ENCODE results near the gene KLHL12. TPM values are rescaled to one million over a fixed set of nuclear protein-coding genes. Genes with fewer than 3 reads are reported as not detected.

KLHL12 gene
- total and polyA plus RNA-seq, 2 of the 8 experiments (the other 6 are each of a cell fraction or from before 2014, with no cell fraction given), result 27.2 to 33.3 TPM

DNA sequence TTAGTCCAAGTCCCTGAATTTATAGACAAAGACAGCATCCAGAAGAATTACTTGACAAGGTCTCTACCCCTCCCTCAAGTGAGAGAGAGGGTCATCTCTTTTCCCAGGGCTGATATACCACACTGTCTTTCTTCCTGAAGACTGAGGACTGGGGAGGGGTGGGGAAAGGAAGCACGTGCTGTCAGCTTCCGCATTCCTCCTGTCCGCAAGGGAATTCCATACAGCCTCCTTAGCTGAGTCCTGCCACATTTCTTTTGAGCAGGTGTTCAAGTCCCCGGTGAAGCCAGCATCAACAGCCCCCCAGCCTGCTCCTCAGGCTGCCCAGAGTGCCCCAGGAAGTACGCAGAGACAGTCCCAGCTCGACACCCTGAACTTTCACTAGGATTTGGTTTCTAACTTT, 82.1 kb downstream of the KLHL12 start:
- Histone ChIP-seq H2AFZ (ENCODE audit: low read length) (no peak overlapping the region), H4K91ac (replicated peaks; ENCODE audit: insufficient read length, low read length) (no peak overlapping the region), H4K8ac (ENCODE audit: extremely low read depth, insufficient read depth, low read length) (no peak overlapping the region; the same call in none of the 2 replicates), H3K56ac (replicated peaks; ENCODE audit: insufficient read length, low read depth, low read length) (no peak overlapping the region), H3K79me1 (ENCODE audit: low read depth, low read length) (0 out of 2 replicates have a peak, but pooled peaks cover 2% of the 10 kb centered on the region), H4K20me1 (replicated peaks in 1 of 2; ENCODE audit: control insufficient read depth in 1 of 2, insufficient read depth in 2 of 2, low read length in 2 of 2) (peaks cover 3 to 4% of the 10 kb centered on the region in 2 experiments), H3K18ac (ENCODE audit: extremely low read depth, low read length) (no peak overlapping the region), H3K4me2 (ENCODE audit: insufficient read depth in 1 of 2, low read depth in 2 of 2, low read length in 2 of 2) (no peak overlapping the region), H3K79me2 (ENCODE audit: control insufficient read depth in 1 of 2, insufficient read depth in 2 of 2, low read length in 2 of 2) (no peaks in the 10 kb centered on the region), H2BK12ac (ENCODE audit: low read depth, low read length) (peak overlapping the region; percentile 68; the same call in 1 of the 2 replicates), H4K5ac (ENCODE audit: insufficient read length, low read depth, low read length) (no peak overlapping the region), H2BK15ac (ENCODE audit: low read length) (0 out of 2 replicates have a peak overlapping the region, but pooled peaks have one; percentile 88), H2BK5ac (ENCODE audit: low read depth, low read length) (0 out of 2 replicates have a peak overlapping the region, but pooled peaks have one; percentile 19), H3K4me1 (replicated peaks in 1 of 4; ENCODE audit: control insufficient read depth in 3 of 4, insufficient read depth in 4 of 4, low read length in 3 of 4) (peaks cover 0 to 5% (median 0%) of the 10 kb centered on the region in 4 experiments; a peak in 1 of 7 replicates), H3K23ac (ENCODE audit: insufficient read length) (no peak overlapping the region), H3K36me3 (ENCODE audit: control insufficient read depth in 2 of 4, insufficient read depth in 4 of 4, low read length in 3 of 4) (peaks cover 0 to 6% (median 1%) of the 10 kb centered on the region in 4 experiments; a peak in 2 of 8 replicates), H3K27ac (ENCODE audit: low read depth, low read length) (no peak overlapping the region), H3K27me3 (replicated peaks in 1 of 4; ENCODE audit: control insufficient read depth in 3 of 4, extremely low read depth in 1 of 4, insufficient read depth in 3 of 4, low read length in 3 of 4) (no peaks in the 10 kb centered on the region), H3K23me2 (ENCODE audit: low read depth, low read length) (no peaks in the 10 kb centered on the region), H2BK20ac (ENCODE audit: low read length) (no peak overlapping the region), H3K4me3 (ENCODE audit: extremely low read depth in 1 of 4, insufficient read depth in 2 of 4, low read depth in 3 of 4, low read length in 4 of 4) (no peak overlapping the region), H3K4ac (replicated peaks; ENCODE audit: insufficient read length, low read depth, low read length) (no peak overlapping the region), H3K14ac (ENCODE audit: insufficient read length) (no peak overlapping the region), H2BK120ac (replicated peaks; ENCODE audit: low read depth, low read length) (no peak overlapping the region), H3K9ac (replicated peaks in 1 of 4; ENCODE audit: extremely low read depth in 1 of 4, low read depth in 3 of 4, low read length in 3 of 4) (0 out of 7 replicates have a peak overlapping the region, but pooled peaks of 1 of the 4 experiments have one; percentile 40), H3K9me3 (ENCODE audit: insufficient read depth in 2 of 2, low read depth in 1 of 2, low read length in 1 of 2) (no peaks in the 10 kb centered on the region), H2AK5ac (ENCODE audit: low read depth, low read length) (peak overlapping the region; percentile 65; the same call in 1 of the 2 replicates)
- WGBS, 2 experiments (ENCODE audit: extremely low coverage in 1 of 2, insufficient coverage in 1 of 2, insufficient read length in 1 of 2, insufficient replicate concordance in 2 of 2, low coverage in 1 of 2, low lambda C conversion rate in 2 of 2, missing lambda C conversion rate in 1 of 2), result 72% methylated on average over 6 of the region's 6 CpGs; no CpG with 5 or more reads in 1 of the 2 experiments
- CTCF ChIA-PET (ENCODE audit: partially characterized antibody), result interaction anchor here (1.0 to 2.1 kb wide), 8 partner anchors 9 to 185 kb away, joined by 3 to 6 read pairs (median 4); partner anchors contain the start of gene PCAT6
- POLR2A ChIA-PET (ENCODE audit: partially characterized antibody), result interaction anchor here (0.8 to 2.2 kb wide), 10 partner anchors 9 to 63 kb away, joined by 3 to 11 read pairs (median 4); partner anchors contain the start of gene PCAT6
- FAIRE-seq (no peak), DNase-seq (ENCODE audit: low read depth in 1 of 2, low spot score in 2 of 2) (no peak)
- TF ChIP-seq SP2 (IDR thresholded peaks at IDR 0.05; ENCODE audit: low read length) (no peak), GTF2F1 (IDR thresholded peaks at IDR 0.05; ENCODE audit: borderline replicate concordance, low read depth, low read length) (no peak), MAFK (IDR thresholded peaks at IDR 0.05; ENCODE audit: low read depth, low read length) (no peak), SAP30 (IDR thresholded peaks at IDR 0.05; ENCODE audit: insufficient read depth, insufficient replicate concordance, low read length) (no peak), TEAD4 (IDR thresholded peaks at IDR 0.05; ENCODE audit: low read depth, low read length) (peak; percentile 59; the same call in 1 of the 2 replicates), PHF8 (conservative IDR thresholded peaks at IDR 0.05; ENCODE audit: low read depth, low read length) (no peak), SIN3A (conservative IDR thresholded peaks at IDR 0.05 in 1 of 2, IDR thresholded peaks at IDR 0.05 in 1 of 2; ENCODE audit: low read depth in 1 of 2, low read length in 2 of 2) (no peak; a peak in 1 of 4 replicates), CREB1 (IDR thresholded peaks at IDR 0.05) (no peak), SUZ12 (IDR thresholded peaks at IDR 0.05; ENCODE audit: low read length) (no peak)
